IPS DF 6.9 (cell line): ENCODE measurements around the gene RPS8.
"Not testable (repeated sequence)": the region's sequence is repeated elsewhere in the genome, so short reads cannot be mapped to it uniquely, and the experiment has no call there.

Experiments
- DNase-seq: peaks from one replicate; pipeline ENCODE4 v3.0.0-alpha.2; 2013; ENCODE audit warnings: low read depth, low spot score
- H3K27ac ChIP-seq: one replicate; pipeline ENCODE4 v1.5.1; 2013; ENCODE audit warnings: low read length, control low read depth
- H3K27me3 ChIP-seq: 2 replicates; pipeline ENCODE4 v1.6.1; 2013; ENCODE audit warnings: mild to moderate bottlenecking, low read length; ENCODE audit not compliant: control insufficient read depth, insufficient read depth
- H3K36me3 ChIP-seq: 2 replicates; pipeline ENCODE4 v1.6.1; 2013; ENCODE audit warnings: low read length; ENCODE audit not compliant: control insufficient read depth, insufficient read depth
- H3K4me1 ChIP-seq: 2 replicates; pipeline ENCODE4 v1.6.1; 2013; ENCODE audit warnings: low read length; ENCODE audit not compliant: control insufficient read depth, insufficient read depth
- H3K4me3 ChIP-seq: 2 replicates; pipeline ENCODE4 v1.5.1; 2013; ENCODE audit warnings: mild to moderate bottlenecking, low read length
- H3K9me3 ChIP-seq: 2 replicates; pipeline ENCODE4 v1.6.1; 2013; ENCODE audit warnings: low read length, inconsistent platforms; ENCODE audit not compliant: control insufficient read depth, insufficient read depth
- WGBS: extraction: QIAGEN DNeasy Blood & Tissue Kit; methylation state at CpG from one replicate; pipeline ENCODE4 v1.1.7; 2013; ENCODE audit warnings: mixed read lengths, missing lambda C conversion rate; ENCODE audit not compliant: insufficient read length, insufficient coverage; 5-methylcytosine and 5-hydroxymethylcytosine counted together

Gene RPS8

DNA sequence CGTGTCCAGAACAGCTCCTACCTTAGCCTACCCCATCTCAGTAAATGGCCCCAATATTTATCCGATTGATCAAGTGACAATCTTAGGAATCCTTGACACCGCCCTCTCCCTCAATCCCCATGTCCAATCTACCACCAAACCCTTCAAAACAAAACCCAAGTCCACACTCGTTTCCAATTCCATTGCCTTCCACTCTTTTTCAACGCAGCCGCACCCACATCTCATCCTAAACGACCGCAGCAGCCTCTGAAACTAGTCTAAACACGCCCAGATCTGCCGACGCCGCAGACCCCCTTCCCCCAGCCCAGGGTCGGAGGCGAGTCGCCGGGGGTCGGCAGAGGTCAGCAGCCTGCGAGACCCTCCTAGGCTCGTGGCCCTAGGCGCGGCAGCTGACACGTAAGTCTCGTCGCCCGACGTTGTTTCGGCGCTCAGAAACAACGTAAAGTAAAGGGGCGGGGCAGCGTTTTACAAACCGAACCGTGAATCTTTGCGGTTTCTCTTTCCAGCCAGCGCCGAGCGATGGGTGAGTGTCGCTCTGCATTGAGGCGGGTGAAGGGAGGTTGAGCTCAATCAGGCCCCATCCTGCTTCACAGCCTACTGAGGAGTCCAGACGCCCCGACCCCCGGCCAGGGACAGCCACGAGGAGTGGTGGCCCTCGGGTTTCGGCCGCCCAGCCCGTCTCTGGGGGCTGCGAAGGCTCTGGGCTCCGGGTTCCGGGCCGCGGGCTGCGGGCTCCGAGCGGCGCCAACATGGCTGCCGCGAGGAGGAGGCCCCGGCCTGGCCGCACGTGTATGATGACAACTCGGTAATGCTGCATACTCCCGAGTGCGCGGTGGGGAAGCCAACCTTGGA is at the start of gene RPS8:
TSS of gene RPS8 (plus strand) at position 463 of the 852 bp plus-strand sequence. CDS start at position 520, 57 bp downstream.
- Histone ChIP-seq H3K4me1 (no peaks in the 10 kb centered on the region), H3K4me3 (peak within 1 kb of the TSS; percentile 97), H3K36me3 (peaks cover 21% of the 10 kb centered on the region), H3K9me3 (no peaks in the 10 kb centered on the region), H3K27me3 (no peaks in the 10 kb centered on the region), H3K27ac (no peak within 1 kb of the TSS)
- peak; percentile 92 for DNase-seq
- no CpG with 5 or more reads among the region's 65 CpGs for WGBS

DNA sequence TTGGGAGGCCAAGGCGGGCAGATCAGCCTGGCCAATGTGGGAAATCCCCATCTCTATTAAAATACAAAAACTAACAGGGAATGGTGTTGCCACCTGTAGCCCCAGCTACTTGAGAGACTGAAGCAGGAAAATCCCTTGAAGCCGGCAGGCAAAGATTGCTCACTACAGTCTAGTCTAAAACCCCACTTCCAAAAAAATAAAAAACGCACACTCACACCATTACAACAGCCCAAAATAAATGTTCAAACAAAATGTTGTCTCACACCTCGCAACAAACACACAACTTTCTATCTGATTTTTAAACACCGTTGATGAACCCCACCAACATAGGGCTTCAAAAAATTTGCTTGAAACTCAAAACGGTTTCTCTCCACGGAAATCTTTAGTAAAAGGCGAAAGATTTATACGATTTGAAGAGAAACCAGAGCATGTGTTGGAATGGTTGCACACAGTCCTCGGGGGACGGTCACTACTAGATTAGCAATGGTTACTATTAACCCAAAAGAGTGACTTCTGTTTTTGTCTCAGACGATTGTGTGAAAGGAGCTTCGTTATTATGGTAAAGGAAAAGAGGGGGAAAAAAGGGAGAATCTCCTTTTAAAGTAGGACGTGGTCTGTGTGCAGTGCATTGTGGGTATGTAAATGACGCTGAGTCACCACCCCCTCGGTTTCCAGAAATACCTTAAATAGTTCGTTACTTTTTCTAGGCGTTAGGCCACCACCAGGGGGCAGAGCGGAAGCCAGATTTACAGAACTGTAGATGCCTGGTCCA is 44.4 kb upstream of the RPS8 start, which contains the start of gene RNU5D-1:
TSS of gene RNU5D-1 (minus strand) at position 430 of the 772 bp plus-strand sequence.
- H3K36me3 ChIP-seq = no peaks in the 10 kb centered on the region
- H3K4me3 ChIP-seq = no peak within 1 kb of the TSS
- no peaks in the 10 kb centered on the region for H3K9me3 ChIP-seq
- no peaks in the 10 kb centered on the region for H3K4me1 ChIP-seq
- peak; percentile 89 for DNase-seq
- WGBS = 100% methylated on average over 2 of the region's 19 CpGs
- no peaks in the 10 kb centered on the region for H3K27me3 ChIP-seq
- no peak within 1 kb of the TSS for H3K27ac ChIP-seq

DNA sequence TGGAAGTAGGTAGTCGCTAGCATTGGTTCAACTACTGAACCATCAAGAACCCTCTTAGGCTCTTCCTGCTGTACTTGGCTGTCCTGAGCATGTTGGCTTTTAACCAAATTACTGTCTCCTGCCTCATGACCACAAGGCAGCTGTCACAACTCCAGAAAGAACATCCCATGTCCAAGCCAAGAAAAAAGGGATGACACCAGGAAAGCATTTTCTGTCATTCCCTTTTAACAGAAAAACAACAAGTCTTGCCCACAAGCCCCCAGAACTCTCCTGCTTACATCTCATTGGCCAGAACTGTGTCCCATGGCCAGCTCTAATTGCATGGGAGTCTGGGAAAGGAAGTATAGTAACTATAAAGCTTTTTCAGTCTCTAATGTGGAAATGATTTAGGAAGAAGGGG is 42.0 kb upstream of the RPS8 start:
- Histone ChIP-seq H3K4me1 (no peaks in the 10 kb centered on the region), H3K36me3 (no peaks in the 10 kb centered on the region), H3K27me3 (no peaks in the 10 kb centered on the region), H3K27ac (no peak overlapping the region), H3K9me3 (no peaks in the 10 kb centered on the region), H3K4me3 (no peak overlapping the region)
- WGBS = no CpG with 5 or more reads among the region's 1 CpG
- DNase-seq = no peak

DNA sequence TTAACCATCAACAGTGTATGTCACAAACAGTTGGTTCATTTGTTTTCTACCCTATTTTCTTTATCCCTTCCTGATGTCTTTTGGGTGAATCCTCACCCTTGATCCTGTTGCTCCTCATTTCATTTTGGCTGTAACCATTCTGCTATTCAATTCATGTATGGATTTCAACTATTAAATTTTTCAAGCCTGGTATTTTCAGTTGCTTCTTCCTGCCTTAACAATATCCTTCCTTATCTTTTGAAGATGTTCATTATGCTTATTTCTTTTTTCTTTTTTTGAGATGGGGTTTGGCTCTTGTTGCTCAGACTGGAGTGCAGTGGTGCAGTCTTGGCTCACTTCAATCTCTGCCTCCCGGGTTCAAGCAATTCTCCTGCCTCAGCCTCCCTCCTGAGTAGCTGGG is 41.6 kb upstream of the RPS8 start:
- no CpG with 5 or more reads among the region's 1 CpG for WGBS
- H3K4me1 ChIP-seq = no peaks in the 10 kb centered on the region
- no peak for DNase-seq
- H3K9me3 ChIP-seq = no peaks in the 10 kb centered on the region
- H3K36me3 ChIP-seq = no peaks in the 10 kb centered on the region
- H3K27ac ChIP-seq = no peak overlapping the region
- H3K4me3 ChIP-seq = no peak overlapping the region
- no peaks in the 10 kb centered on the region for H3K27me3 ChIP-seq

DNA sequence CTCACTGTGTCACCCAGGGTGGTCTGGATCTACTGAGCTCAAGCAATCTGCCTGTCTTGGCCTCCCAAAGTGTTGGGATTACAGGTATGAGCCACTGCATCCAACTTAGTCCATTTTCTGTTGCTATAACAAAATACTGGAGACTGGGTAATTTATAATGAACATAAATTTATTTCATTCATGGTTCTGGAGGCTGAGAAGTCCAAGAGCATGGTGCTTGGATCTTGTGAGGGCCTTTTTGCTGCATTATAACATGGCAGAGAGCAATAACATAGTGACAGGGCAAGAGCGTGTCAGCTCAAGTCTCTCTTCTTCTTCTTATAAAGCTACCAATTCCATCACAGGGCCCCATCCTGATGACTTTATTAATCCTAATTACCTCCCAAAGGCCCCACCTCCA is 39.3 kb upstream of the RPS8 start:
- DNase-seq = no peak
- Histone ChIP-seq H3K9me3 (no peaks in the 10 kb centered on the region), H3K4me3 (no peak overlapping the region), H3K27me3 (no peaks in the 10 kb centered on the region), H3K4me1 (no peaks in the 10 kb centered on the region), H3K27ac (no peak overlapping the region), H3K36me3 (no peaks in the 10 kb centered on the region)
- no CpG with 5 or more reads among the region's 1 CpG for WGBS

DNA sequence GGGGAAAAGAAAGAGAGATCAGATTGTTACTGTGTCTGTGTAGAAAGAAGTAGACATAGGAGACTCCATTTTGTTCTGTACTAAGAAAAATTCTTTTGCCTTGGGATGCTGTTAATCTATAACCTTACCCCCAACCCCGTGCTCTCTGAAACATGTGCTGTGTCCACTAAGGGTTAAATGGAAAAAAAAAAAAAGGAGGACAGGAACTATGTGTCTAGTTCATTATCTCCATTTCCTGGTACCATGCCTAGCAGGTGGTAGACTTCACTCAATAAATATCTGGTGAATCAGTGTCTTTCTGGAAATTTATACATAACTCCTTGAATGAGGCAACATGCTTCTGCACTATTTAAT is 36.4 kb upstream of the RPS8 start:
- H3K27ac ChIP-seq, H3K27me3 ChIP-seq, H3K4me1 ChIP-seq, H3K4me3 ChIP-seq, H3K9me3 ChIP-seq, DNase-seq: not testable (repeated sequence)
- WGBS = no CpG with 5 or more reads among the region's 1 CpG
- H3K36me3 ChIP-seq = peaks cover 10% of the 10 kb centered on the region; the same call in 1 of the 2 replicates

DNA sequence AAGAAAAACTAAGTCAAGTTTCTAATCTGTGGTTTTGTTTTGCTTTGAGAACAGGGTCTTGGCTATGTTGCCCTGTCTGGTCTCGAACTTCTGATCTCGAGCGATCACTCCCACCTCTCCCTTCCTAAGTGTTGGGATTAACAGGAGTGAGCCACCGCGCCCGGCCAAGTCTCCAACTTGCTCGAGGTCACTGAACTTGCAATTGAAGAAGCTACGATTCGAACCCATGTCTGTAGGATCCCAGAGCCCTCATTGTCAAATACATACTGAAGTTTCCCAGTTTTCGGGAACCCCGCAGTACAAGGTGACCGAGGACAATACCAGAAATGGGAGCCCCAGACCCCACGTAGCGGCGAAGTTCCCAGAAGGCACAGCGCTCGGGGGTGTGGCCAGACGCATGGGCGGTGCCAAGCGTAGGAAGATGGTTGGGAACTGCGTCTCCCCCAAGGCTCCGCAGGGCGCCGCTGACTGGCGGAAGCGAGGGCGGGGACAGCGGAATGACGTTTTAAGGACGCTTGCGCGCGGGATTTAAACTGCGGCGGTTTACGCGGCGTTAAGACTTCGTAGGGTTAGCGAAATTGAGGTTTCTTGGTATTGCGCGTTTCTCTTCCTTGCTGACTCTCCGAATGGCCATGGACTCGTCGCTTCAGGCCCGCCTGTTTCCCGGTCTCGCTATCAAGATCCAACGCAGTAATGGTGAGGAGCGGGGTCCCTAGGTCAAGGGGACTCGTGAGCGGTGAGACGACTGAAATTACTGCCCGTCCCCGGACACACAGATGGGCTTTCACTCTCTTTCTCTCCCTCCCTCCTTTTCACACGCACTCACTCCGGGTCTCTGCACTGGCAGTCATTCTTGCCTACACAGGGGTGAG is 35.8 kb upstream of the RPS8 start, which contains the start of gene KIF2C:
TSS of gene KIF2C (plus strand) at position 531 of the 872 bp plus-strand sequence. CDS start at position 627, 96 bp downstream.
- Histone ChIP-seq H3K27ac (no peak within 1 kb of the TSS), H3K36me3 (peaks cover 12% of the 10 kb centered on the region; the same call in 1 of the 2 replicates), H3K27me3 (no peaks in the 10 kb centered on the region), H3K4me3 (peak within 1 kb of the TSS; percentile 63), H3K9me3 (no peaks in the 10 kb centered on the region), H3K4me1 (no peaks in the 10 kb centered on the region)
- no CpG with 5 or more reads among the region's 57 CpGs for WGBS
- peak; percentile 95 for DNase-seq

DNA sequence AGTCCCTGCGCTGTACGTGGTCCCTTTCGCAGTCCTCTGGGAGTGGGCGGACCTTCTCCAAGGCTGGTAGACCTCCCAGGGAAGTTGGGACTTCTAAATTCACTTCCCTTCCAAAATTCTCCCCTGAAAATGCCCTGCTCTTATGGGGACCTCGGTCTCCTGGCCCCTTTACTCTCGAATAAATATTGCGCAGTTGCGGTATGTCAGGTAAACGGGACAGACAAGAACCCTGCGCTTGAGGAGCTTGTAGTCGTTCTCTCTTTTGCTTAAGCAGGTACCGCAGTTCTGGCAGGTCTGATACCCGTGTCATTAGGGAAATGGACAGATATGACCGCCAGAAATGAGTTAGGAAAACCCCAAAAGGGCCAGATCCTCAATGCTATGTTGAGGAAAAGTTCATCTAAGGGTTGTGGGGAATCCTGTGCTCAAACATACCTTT is 35.1 kb upstream of the RPS8 start:
- peak overlapping the region; percentile 63 for H3K4me3 ChIP-seq
- no peaks in the 10 kb centered on the region for H3K9me3 ChIP-seq
- H3K36me3 ChIP-seq = peaks cover 13% of the 10 kb centered on the region; the same call in 1 of the 2 replicates
- H3K27ac ChIP-seq = no peak overlapping the region
- no peaks in the 10 kb centered on the region for H3K4me1 ChIP-seq
- no peaks in the 10 kb centered on the region for H3K27me3 ChIP-seq
- no CpG with 5 or more reads among the region's 14 CpGs for WGBS
- DNase-seq = no peak

DNA sequence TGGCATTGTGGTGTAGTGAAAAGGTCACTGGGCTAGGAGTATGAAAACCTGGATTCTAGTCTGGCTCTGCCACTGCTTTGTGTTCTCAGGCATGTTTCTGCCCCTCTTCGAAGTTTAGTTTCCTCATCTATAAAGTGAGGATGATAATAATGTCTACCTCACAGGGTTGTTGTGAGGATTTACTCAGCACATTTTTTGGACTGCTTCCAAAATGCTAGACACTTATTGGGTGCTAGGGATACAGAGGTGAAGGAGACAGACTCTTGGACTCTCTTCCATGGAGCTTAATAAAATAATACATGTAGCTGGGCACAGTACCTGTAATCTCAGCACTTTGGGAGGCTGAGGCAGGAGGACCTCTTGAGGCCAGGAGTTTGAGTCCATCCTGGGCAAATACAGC is 32.1 kb upstream of the RPS8 start:
- H3K27ac ChIP-seq = no peak overlapping the region
- H3K36me3 ChIP-seq = peaks cover 29% of the 10 kb centered on the region; the same call in 1 of the 2 replicates
- DNase-seq = no peak
- no peaks in the 10 kb centered on the region for H3K27me3 ChIP-seq
- no CpG with 5 or more reads among the region's 1 CpG for WGBS
- H3K9me3 ChIP-seq = no peaks in the 10 kb centered on the region
- H3K4me1 ChIP-seq = no peaks in the 10 kb centered on the region
- H3K4me3 ChIP-seq = no peak overlapping the region

DNA sequence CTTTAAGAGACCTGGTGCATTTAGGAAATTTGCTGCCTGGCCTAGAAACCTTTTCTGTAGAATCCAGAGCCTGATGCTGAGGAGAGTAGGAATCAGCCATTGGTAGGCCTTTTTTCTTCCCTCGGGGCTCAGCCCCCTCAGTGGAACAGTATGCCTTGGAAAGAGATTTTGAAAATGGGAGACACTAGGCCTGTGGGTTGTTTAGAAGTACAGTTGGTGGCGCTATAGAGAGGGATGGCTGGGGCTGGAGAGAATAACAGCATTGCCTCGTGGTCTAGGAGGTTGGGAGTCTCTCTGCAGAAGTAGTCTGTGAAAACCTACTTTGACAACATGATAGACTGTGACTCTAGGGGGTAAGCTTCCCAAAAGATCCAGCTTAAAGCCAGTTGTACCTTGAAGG is 27.5 kb upstream of the RPS8 start:
- Histone ChIP-seq H3K27ac (no peak overlapping the region), H3K9me3 (no peaks in the 10 kb centered on the region), H3K27me3 (no peaks in the 10 kb centered on the region), H3K4me3 (no peak overlapping the region), H3K36me3 (peaks cover 37% of the 10 kb centered on the region; the same call in 1 of the 2 replicates), H3K4me1 (no peaks in the 10 kb centered on the region)
- no CpG with 5 or more reads among the region's 3 CpGs for WGBS
- no peak for DNase-seq
